ENCODE results near the gene P2RY14.
"Not testable (repeated sequence)": the region's sequence is repeated elsewhere in the genome, so short reads cannot be mapped to it uniquely, and the experiment has no call there.

The P2RY14 gene

DNA sequence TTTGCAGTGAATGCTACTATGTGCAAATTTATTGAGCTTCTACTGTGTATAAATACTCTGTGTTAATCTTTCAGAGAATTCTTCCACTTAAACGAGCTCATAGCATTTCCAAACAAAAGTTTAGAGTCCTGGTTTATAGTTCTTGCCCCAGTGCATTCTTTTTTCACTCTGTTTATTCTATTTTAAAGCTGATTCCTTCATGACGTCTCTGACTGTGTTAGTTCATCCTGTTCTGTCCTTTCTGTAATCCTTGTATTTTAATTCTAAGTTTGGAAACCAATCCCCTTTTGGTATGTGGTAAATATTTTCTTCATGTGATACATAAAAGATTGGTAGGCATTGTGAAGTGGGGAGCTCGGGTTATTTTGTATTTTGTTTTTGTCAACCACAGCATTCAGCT lies 18.7 kb downstream of the P2RY14 start:
- DNase-seq (ENCODE audit: low read depth), result no peak

DNA sequence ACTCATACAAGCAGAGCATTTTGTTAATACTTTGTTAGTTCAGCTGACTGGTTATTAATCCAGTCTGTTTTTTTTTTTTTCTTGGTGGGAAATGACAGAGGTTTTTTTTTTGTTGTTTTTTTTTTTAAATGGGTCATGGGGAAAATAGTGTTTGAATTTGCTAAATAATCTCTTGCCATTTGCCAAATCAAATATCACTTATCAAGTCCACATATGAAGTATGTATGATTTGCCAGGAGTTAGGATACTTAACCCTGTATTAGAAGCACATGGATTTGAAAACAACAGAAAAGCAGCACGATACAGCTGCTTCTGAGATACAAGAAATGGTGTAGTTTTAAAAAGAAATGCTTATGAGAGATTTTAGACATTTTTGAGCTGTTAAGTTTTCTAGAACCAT lies 21.6 kb downstream of the P2RY14 start:
- DNase-seq (ENCODE audit: low read depth), result no peak

DNA sequence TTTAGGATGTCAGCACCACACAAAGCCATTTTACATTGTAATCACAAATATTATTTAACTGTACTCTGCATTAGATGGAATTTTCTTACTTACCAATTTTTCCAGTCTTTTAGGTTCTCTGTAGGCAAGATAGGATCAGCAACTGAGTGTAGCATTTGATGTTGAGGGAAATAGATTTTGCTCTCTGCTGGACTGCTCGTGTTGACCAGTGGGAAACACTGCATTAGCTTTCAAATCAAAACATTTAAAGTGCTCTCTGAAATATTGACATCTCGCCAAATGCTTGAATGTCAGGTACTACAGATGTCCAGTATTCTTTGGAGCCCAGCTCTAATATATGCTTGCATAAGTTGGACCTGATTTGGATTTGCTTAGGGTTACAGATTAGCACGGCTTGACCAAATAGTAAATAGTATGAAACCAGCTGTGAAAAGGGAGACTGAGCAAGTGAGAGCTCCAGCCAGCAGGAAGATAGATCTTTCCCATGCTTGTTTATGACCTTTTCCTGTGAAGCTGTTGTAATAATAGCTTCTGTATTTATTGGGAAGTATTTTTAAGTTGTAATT lies 29.5 kb downstream of the P2RY14 start:
- no peak for DNase-seq (ENCODE audit: low read depth)

DNA sequence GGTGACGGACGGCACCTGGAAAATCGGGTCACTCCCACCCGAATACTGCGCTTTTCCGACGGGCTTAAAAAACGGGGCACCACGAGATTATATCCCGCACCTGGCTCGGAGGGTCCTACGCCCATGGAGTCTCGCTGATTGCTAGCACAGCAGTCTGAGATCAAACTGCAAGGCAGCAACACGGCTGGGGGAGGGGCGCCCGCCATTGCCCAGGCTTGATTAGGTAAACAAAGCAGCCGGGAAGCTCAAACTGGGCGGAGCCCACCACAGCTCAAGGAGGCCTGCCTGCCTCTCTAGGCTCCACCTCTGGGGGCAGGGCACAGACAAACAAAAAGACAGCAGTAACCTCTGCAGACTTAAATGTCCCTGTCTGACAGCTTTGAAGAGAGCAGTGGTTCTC lies 36.3 kb downstream of the P2RY14 start:
- not testable (repeated sequence) for DNase-seq (ENCODE audit: low read depth)

DNA sequence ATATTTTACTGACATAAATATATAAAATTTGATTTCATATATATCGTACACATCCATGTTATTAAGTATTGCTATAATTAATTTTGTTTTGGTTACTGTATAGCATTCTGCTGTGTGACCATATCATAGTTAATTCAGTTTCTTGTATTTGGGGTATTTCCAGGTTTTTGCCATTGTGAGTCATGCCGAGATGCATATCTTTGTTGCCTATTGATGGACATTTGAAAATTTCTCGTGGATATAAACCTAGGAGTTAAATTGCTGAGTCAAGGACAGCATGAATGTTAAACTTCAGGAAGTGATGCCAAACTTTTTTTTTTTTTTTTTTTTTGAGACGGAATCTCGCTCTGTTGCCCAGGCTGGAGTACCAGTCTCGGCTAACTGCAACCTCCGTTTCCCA lies 41.6 kb downstream of the P2RY14 start:
- DNase-seq (ENCODE audit: low read depth), result no peak

DNA sequence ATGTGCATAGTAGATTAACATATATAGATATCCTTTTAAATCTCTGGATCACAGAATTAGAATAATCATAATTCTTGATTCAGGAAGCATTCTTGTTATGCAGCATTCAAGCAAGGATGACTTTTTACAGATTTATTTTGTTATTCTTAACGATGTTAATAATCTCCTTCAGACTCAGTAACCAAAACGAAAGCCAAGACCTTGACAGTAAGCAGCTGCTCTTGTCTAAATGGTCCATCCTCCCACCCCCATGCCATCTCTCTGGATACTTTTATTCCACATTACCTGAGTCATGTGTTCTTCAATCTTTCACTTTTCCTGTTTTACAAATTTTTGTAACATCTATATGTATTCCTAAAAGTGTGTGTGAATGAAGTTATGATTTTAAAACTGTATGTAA lies 42.0 kb downstream of the P2RY14 start:
- no peak for DNase-seq (ENCODE audit: low read depth)

DNA sequence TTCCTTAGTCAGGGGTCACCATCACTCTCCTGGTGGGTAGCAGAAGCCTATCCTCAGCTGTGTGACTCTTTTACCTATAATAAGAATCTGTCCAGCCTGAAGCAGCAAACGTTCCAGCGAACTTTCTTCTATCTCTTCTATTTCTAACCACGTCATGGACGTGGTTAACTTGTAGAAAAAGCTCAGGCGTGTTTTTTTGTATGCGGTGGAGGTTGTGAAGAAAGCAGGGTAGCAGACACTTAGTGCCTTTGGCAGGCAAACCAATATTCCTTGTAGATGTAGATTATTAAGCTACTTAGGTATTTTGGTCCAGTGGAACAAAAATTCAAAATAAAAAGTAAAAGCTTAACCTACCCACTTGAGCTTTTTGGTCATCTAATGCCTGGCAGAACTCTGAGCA lies 43.5 kb downstream of the P2RY14 start:
- no peak for DNase-seq (ENCODE audit: low read depth)

DNA sequence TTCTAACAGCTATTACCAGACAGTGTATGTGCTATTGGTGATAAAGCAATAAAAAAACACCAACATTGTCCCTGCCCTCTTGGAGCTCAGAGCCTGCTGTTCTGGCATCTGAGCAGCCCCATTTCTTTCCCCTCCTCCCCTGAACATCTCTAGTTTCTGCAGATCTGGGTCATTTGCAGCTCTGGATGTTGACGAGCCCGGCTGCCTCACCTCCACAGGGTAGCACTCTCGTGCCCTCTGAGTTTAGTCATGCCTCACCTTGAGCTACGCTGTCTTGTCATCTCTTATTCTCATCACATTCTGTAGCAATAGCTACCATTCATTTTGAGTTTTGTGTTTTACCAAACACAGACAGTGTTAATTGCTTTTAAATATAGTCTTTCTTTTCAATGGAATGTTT lies 45.4 kb downstream of the P2RY14 start:
- DNase-seq (ENCODE audit: low read depth), result no peak

DNA sequence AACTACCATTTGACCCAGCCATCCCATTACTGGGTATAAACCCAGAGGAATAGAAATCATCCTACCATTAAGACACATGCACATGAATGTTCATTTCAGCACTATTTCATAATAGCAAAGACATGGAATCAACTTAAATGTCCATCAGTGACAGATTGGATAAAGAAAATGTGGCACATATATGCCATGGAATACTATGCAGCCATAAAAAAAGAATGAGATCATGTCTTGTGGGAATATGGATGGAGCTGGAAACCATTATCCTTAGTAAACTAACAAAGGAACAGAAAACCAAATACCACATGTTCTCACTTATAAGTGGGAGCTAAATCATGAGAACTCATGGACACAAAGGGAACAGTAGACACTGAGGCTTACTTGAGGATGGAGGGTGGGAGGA lies 45.9 kb downstream of the P2RY14 start:
- DNase-seq (ENCODE audit: low read depth), result not testable (repeated sequence)

DNA sequence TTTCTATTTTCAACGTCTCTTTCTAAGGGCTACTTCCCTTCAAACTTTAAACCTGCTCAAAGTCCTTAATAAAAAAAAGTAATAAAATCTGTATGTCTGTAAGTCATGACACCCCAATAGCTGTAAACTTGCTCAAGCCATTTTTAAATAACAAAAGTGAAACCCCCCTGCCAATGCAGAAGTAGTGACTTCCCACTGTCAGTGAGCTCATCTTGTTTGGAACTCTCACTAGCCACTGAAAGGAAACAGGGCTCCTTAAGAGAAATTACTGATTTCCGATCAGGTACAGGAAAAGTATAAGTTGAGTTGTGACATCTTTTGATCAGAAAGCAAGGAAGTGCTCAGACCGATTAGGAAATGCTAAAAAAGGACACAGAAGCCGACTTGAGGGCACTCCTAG lies 47.7 kb downstream of the P2RY14 start:
- DNase-seq (ENCODE audit: low read depth), result no peak

DNA sequence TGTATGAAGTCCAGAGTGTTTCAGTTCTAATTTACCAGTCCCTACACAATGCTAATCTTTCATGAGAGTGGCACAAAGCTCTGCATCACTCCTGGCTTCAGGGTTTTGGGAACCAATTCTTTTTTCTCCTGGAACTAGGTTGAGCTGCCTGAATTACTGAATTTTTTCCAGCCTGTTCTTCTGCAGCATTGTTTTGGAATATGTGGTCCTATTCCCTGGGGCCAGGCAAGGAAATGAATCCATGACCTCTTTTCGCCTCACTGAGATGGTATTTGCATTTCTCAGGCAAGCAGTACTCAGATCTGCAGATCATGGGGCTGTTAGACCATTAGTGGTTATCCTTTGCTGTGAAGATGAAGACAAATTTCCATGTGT lies 49.7 kb downstream of the P2RY14 start:
- DNase-seq (ENCODE audit: low read depth), result no peak

DNA sequence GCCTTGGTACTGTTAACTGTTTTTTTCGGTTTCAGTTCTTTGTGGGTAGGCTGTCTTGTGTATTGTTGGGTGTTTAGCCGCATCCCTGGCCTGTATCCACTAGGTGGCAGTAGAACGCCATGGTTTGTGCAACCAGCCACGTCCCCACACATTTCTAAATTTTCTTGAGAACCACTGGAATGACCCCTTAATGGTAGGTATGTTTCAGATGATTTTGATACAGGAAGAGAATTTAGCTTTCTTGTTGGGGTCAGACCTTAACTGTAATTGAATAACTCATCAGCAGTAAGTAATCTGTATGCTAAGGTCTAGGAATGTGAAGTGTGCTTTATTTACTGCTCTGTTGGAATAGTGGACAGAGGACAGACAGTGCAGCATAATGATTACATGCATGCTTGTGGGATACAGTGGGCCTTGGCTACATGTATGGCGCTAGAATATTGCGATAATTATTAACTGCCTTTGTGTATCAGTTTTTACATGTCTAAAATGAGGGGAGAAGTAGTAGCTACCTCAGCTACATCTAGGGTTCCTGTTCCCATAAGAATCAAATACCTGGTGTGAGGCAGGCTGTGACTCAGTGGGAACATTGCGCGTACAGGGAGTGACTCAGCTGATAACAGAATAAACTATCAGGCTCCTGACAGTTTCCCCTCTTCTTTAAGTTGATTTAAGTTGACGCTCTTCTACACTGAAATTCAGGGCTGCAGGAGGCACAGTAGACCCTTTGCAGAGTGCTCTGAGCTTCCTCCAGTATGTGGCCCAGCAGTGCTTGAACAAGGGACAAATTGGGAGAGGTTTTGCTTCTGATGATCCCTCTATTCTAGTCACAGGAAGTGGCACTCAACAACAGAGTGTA lies 50.3 kb downstream of the P2RY14 start:
- DNase-seq (ENCODE audit: low read depth), result peak; percentile 67

DNA sequence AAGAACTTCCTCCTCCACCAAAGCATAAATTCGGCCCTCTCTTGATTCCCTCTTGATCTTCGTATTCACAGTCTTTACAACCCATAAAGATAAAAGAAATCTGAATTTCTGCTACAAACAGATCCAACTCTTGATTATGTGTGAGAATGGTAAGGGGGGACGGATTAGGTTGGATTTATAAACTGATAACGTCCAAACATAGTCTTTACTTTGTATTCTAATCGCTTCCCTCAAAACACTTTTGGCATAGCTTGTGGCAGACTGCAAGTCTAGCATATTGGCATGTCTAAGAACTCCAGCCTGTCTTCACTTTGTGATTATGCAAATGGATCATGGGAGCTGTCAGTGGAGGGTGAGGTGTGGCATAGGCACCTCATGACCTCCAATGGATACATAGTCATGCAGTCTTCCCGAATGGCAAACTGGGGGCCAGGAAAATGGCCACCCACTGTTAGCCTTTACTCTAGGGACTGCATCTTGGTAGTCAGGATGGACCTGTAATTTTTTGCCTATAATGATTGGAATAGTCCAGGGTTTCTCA lies 51.0 kb downstream of the P2RY14 start:
- no peak for DNase-seq (ENCODE audit: low read depth)

DNA sequence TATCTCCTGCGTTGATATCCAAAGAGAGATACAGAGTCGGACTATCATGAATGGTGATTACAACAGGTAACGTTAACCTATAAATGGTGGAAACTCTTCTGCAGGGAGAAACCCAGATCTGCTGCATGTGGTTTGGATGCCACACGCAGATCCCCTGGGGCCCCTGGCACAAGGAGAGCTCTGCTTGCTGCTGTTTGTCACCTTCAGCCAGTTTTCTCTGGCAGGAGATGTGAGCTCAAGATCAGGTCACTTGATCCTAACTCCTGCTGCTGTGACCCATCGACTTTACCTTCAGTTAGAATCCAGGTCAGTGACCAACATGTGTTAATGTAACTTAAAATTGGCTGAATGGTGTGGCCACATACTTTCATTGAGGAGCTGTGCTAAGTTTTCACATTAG lies 51.5 kb downstream of the P2RY14 start:
- DNase-seq (ENCODE audit: low read depth), result no peak

DNA sequence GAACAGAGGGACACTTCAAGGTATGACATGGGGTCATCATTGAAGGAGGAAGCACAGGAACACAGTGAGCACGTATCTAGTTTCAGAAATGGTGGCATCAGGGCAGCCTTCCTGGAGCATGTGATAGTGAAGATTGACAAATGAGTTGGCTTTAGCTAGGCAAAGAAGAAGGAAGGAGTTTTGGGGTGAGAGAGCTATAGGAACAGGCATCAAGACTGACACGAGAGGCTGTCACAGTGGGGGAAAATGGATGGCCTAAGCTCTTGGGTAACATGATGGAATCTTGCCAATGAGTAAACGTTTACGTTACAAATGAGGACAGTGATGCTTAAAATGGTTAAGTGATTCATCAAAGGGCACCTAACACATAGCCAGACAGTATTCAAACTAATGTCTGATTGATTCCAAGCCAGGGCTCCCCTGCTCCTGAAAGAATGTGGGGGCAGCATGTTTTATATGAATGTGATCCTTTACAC lies 52.2 kb downstream of the P2RY14 start:
- no peak for DNase-seq (ENCODE audit: low read depth)

DNA sequence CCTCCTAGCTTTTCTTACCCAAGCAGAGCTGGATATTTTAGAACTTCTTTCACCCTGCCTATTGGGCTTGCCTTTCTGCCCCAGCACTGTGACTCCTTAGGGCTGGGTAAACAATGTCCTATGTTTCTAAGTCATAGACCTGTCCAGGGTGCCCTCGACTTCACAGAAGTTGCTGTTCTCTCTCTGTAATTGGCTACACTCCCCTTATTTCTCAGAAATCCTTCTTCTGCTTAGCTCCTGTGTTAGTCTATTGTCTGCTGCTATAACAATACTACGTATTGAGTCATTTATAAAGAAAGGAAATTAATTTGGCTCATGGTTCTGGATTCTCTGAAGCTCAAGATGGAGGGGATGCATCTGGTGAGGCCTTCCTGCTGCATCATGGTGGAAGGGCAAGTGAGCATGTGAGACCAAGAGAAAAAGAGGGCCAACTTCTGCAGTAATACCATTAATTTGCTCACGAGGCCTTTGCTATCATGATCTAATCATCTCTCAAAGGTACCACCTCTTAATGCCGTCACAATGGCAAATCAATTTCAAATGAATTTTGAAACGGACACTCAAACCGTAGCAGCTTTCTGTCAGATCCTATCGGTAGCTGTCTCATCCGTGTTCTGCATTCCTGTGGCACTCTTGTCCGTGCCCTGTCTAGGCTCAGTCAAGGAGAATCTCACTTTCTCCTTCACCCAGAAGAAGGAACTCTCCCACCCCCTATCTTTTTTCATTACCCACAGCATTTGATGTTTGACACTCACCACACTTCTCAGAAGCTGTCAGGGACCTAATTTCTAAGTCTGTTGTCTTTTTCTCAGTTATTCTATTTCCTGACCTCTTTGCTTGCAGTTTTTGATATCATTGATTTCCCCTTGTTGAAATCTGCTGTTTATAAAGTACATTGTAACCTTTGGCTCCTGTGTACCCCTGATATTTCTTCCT lies 53.0 kb downstream of the P2RY14 start:
- DNase-seq (ENCODE audit: low read depth), result no peak

DNA sequence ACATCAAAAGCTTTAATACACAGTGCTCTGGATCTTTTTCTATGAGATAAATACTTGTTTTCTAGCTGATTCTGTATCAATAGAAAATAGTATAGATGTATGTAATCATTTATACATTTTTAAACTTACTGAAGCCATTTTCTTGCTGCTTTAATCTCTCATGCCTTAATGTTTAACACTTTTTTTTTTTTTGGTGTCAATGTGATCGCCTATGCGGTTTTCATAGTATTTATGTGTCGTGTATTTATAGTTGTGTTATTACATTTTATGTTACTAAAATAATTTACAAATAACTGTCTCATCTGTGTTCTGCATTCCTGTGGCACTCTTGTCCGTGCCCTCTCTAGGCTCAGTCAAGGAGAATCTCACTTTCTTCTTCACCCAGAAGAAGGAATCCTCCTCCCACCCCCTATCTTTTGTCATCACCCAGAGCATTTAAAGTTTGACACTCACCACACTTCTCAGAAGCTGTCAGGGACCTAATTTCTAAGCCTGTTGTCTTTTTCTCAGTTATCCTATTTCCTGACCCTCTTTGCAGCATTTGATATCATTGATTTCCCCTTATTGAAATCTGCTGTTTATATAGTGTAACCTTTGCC lies 54.0 kb downstream of the P2RY14 start:
- DNase-seq (ENCODE audit: low read depth), result no peak

DNA sequence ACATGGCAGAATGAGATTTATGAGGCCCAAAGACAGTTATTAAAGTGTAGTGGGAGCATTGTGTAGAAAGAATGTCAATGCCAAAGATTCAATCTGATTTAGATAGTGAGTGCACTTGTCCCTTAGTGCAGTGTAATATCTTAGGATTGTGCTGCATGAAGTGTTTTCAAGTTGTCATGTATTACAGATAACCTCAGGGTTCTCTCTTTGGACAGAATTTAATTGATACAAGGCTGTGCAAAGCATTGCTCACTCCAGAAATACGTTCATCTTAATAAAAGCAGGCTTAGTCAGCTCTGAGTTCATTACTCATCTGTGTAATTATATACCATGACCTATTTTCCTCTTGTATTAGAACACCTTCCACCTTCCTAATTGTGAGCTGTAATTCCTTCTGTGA lies 59.3 kb downstream of the P2RY14 start:
- no peak for DNase-seq (ENCODE audit: low read depth)

DNA sequence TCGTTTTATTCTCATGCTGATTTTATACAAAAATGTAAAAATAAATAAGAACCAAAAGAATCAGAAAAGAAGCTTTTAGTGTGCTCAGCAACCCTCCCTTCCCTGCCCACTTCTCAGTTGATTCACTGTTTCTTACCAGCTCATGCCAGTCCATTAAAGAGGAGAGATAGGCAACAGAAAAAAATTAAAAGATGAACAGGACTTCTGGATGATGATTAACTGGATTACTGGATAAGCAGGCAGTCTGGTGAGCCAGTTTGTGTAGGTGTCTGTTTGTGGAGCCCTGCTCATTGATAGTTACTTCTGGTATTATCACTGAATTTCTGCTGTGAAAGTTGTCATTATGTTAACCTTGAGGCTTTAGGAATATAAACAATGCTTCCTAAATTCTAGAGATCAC lies 60.2 kb downstream of the P2RY14 start:
- no peak for DNase-seq (ENCODE audit: low read depth)

DNA sequence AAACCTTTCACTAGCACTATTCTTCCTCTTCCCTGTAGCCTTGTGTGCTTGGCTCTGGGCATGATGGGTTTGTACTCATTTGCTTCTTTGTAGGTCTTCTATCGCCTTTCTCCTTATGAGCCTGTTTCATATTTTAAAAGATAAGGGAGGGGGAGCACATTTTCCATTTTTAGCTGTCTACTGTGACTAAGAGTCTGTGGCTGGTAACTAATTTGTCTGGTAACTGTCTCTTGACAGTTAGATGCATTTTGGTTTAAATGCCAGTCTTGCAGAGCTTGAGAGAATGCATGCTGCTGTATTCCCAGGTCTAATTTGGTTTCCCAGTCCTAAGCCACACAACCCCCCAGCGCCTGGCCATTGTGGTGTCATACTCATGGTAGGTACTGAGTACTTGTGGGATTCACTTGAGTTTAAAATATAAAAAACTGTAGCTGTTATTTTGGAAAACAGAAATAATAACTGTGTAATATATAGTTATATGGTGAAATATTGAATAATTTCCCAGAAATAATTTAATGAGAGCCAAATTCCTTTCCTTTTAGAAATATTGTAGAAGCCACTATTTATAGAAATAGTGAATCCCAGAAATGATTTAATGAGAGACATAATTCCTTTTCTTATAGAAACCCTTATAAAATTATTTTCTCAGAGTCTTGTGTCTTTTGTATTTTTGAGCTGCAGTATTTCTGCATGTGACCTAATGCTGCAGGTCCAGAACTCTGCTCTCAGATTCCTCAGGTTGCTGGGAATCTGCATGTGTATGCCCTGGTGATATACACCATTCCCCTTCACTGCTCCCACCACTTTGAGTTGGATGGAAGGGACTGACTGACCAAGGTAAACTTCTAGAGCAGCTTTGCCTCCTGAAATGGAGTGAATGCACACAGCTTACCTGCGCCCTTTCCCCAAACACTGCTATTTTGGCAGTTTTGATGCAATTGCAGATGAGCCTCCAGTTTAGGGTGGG lies 61.4 kb downstream of the P2RY14 start:
- DNase-seq (ENCODE audit: low read depth), result no peak

DNA sequence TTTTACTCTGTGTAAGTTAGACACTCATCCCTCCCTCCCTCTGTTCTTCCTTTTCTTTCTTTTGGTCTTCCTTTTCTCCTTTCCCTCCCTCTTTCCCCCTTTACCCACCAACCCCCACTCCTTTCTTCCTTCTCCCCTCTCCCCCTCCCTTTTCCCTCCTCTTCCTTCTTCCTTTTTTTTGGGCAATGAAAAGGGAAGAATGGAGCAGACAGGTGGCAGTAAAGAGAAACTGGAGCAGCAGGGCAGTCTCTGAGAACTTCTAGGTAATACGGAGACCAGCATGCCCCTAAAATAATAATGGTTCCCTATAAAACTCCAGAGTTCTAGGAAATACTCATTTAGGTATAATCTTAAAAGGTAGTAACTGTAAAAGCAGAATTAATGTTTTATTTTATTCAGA lies 63.9 kb downstream of the P2RY14 start:
- no peak for DNase-seq (ENCODE audit: low read depth)
